ENCODE measurements around the gene LIPC. TPM values are rescaled to one million over a fixed set of nuclear protein-coding genes. Genes with fewer than 3 reads are reported as not detected.

LIPC gene
- polyA plus RNA-seq, 1 donor (not counting 4 experiments of a cell fraction or from before 2014, with no cell fraction given) = not detected

DNA sequence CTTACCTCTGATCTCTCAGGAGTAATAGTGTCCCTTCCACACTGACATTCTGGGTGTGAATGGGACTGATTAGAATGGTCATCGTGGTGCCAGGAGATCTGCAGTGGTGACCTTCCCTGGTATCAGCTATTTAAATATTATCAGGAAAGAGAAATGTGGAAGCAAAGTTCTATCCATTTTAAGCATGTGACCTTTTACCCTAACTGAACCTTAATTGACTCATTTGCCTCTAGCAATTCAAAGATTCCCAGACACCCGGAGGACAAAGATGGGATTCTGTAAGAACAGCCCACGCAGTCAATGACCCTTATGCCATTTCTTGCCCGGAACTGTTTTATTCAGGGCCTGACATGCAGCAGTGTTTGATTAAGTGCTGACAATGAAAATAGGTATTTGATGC lies 10.3 kb downstream of the LIPC start:
- FAIRE-seq = peak; percentile 70
- no peak overlapping the region for H2AFZ ChIP-seq (ENCODE audit: control insufficient read depth, low read length)
- H3K27ac ChIP-seq (ENCODE audit: control insufficient read depth, insufficient read depth, low read length) = peak overlapping the region; percentile 88

GRCh38 chr15:58443308-58443707 lies 11.5 kb downstream of the LIPC start:
- H4K20me1 ChIP-seq (ENCODE audit: control insufficient read depth, extremely low read depth, insufficient read depth, low read length) = no peaks in the 10 kb centered on the region
- no peaks in the 10 kb centered on the region for H3K79me2 ChIP-seq (ENCODE audit: control insufficient read depth, insufficient read depth, low read length)
- H3K9ac ChIP-seq (ENCODE audit: control insufficient read depth, extremely low read depth, insufficient read depth, low read length) = no peak overlapping the region
- H3K27ac ChIP-seq (ENCODE audit: control insufficient read depth, insufficient read depth, low read length) = peak overlapping the region; percentile 88
- H3K9me1 ChIP-seq (ENCODE audit: control insufficient read depth, extremely low read depth, insufficient read depth, low read length) = no peaks in the 10 kb centered on the region
- H2AFZ ChIP-seq (ENCODE audit: control insufficient read depth, low read length) = no peak overlapping the region
- no peaks in the 10 kb centered on the region for H3K27me3 ChIP-seq (ENCODE audit: control insufficient read depth, extremely low read depth, insufficient read depth, low read length)
- no peak overlapping the region for H3K4me2 ChIP-seq (ENCODE audit: control insufficient read depth, extremely low read depth, insufficient read depth, low read depth, low read length)
- H3K4me3 ChIP-seq (ENCODE audit: control insufficient read depth in 2 of 3, extremely low read depth in 1 of 3, insufficient read depth in 2 of 3, low read depth in 1 of 3, low read length in 3 of 3) = no peak overlapping the region
- H3K36me3 ChIP-seq (ENCODE audit: control insufficient read depth in 2 of 2, extremely low read depth in 1 of 2, insufficient read depth in 2 of 2, low read length in 2 of 2) = no peaks in the 10 kb centered on the region
- no peak for FAIRE-seq
- H3K4me1 ChIP-seq (ENCODE audit: control insufficient read depth, extremely low read depth, insufficient read depth, low read length) = peaks cover 37% of the 10 kb centered on the region
- no peaks in the 10 kb centered on the region for H3K9me3 ChIP-seq (ENCODE audit: control insufficient read depth, low read depth, low read length)
- dilution Hi-C loops (cut with MboI; ENCODE audit: extremely low pct_ligation_motif_present, low sequenced_read_pairs) = no loop called here
- TF ChIP-seq EZH2 (IDR thresholded peaks at IDR 0.05; ENCODE audit: low read length) (no peak), CTCF (optimal IDR thresholded peaks at IDR 0.05 in 1 of 3, IDR thresholded peaks at IDR 0.05 in 1 of 3, conservative IDR thresholded peaks at IDR 0.05 in 1 of 3; ENCODE audit: extremely low read depth in 1 of 3, insufficient read depth in 2 of 3, low read length in 3 of 3) (no peak)
- no peak for DNase-seq (ENCODE audit: low read depth, low spot score)

More for the DNA sequence above, 10.3 kb downstream of the LIPC start:
- Histone ChIP-seq H3K4me1 (ENCODE audit: control insufficient read depth, extremely low read depth, insufficient read depth, low read length) (peaks cover 37% of the 10 kb centered on the region), H4K20me1 (ENCODE audit: control insufficient read depth, extremely low read depth, insufficient read depth, low read length) (no peaks in the 10 kb centered on the region), H3K9me1 (ENCODE audit: control insufficient read depth, extremely low read depth, insufficient read depth, low read length) (no peaks in the 10 kb centered on the region), H3K9ac (ENCODE audit: control insufficient read depth, extremely low read depth, insufficient read depth, low read length) (peak overlapping the region; percentile 64), H3K27me3 (ENCODE audit: control insufficient read depth, extremely low read depth, insufficient read depth, low read length) (no peaks in the 10 kb centered on the region), H3K36me3 (ENCODE audit: control insufficient read depth in 2 of 2, extremely low read depth in 1 of 2, insufficient read depth in 2 of 2, low read length in 2 of 2) (no peaks in the 10 kb centered on the region), H3K9me3 (ENCODE audit: control insufficient read depth, low read depth, low read length) (no peaks in the 10 kb centered on the region), H3K4me2 (ENCODE audit: control insufficient read depth, extremely low read depth, insufficient read depth, low read depth, low read length) (peak overlapping the region; percentile 60), H3K4me3 (ENCODE audit: control insufficient read depth in 2 of 3, extremely low read depth in 1 of 3, insufficient read depth in 2 of 3, low read depth in 1 of 3, low read length in 3 of 3) (peak overlapping the region in 1 of 3 experiments; percentile 1), H3K79me2 (ENCODE audit: control insufficient read depth, insufficient read depth, low read length) (no peaks in the 10 kb centered on the region)
- peak; percentile 41 for DNase-seq (ENCODE audit: low read depth, low spot score)
- dilution Hi-C loops (cut with MboI; ENCODE audit: extremely low pct_ligation_motif_present, low sequenced_read_pairs) = no loop called here
- TF ChIP-seq EZH2 (IDR thresholded peaks at IDR 0.05; ENCODE audit: low read length) (no peak), CTCF (optimal IDR thresholded peaks at IDR 0.05 in 1 of 3, IDR thresholded peaks at IDR 0.05 in 1 of 3, conservative IDR thresholded peaks at IDR 0.05 in 1 of 3; ENCODE audit: extremely low read depth in 1 of 3, insufficient read depth in 2 of 3, low read length in 3 of 3) (no peak)
